Natural killer cell (primary cell): ENCODE results near the gene BNC2. TPM values are rescaled to one million over a fixed set of nuclear protein-coding genes. Genes with fewer than 3 reads are reported as not detected.

Experiments used
- ATAC-seq, 3 donors: fragments of 150-1000 bp in 2 of 3; fragments of 200-7000 bp in 1 of 3; cut with Tn5 transposase; 1 replicate in 1 of 3; 2 replicates in 2 of 3; pipeline ENCODE4 v1.10.0; 2021; ENCODE audit warnings: mild to moderate bottlenecking in 2 of 3, moderate library complexity in 2 of 3
- DNase-seq, 2 donors: peaks; one replicate each; pipeline versions ENCODE4 v3.0.0 to v3.0.0-alpha.2; 2013 to 2021; ENCODE audit warnings: mixed read lengths in 1 of 2
- H3K27ac ChIP-seq: one replicate; pipeline ENCODE4 v1.5.1; 2013; ENCODE audit warnings: mild to moderate bottlenecking, low read length
- H3K27me3 ChIP-seq: one replicate; pipeline ENCODE4 v1.6.1; 2013; ENCODE audit warnings: low read length; ENCODE audit not compliant: control insufficient read depth, insufficient read depth
- H3K36me3 ChIP-seq: one replicate; pipeline ENCODE4 v1.6.1; 2013; ENCODE audit warnings: low read length; ENCODE audit not compliant: control insufficient read depth, insufficient read depth
- H3K4me1 ChIP-seq: one replicate; pipeline ENCODE4 v1.6.1; 2013; ENCODE audit warnings: low read length; ENCODE audit not compliant: control insufficient read depth, insufficient read depth
- H3K4me3 ChIP-seq: one replicate; pipeline ENCODE4 v1.5.1; 2013; ENCODE audit warnings: low read length
- H3K9me3 ChIP-seq: one replicate; pipeline ENCODE4 v1.6.1; 2013; ENCODE audit warnings: low read length; ENCODE audit not compliant: control insufficient read depth, insufficient read depth
- H3K27ac Mint-ChIP-seq, 2 donors: one replicate each; pipeline ENCODE4 v1.8.0; 2022; ENCODE audit warnings: mild to moderate bottlenecking in 2 of 2, mixed read lengths in 2 of 2, moderate library complexity in 1 of 2
- H3K27me3 Mint-ChIP-seq, 2 donors: one replicate each; pipeline ENCODE4 v1.8.0; 2022; ENCODE audit warnings: low read depth in 2 of 2, mixed read lengths in 2 of 2
- H3K36me3 Mint-ChIP-seq: one replicate; pipeline ENCODE4 v1.8.0; 2022; ENCODE audit warnings: mixed read lengths
- H3K4me1 Mint-ChIP-seq, 2 donors: one replicate each; pipeline ENCODE4 v1.8.0; 2022; ENCODE audit warnings: mixed read lengths in 2 of 2
- H3K4me3 Mint-ChIP-seq: one replicate; pipeline ENCODE4 v1.8.0; 2022; ENCODE audit warnings: mild to moderate bottlenecking, moderate library complexity, mixed read lengths
- H3K9me3 Mint-ChIP-seq, 2 donors: one replicate each; pipeline ENCODE4 v1.8.0; 2022; ENCODE audit warnings: mixed read lengths in 2 of 2
- CTCF ChIP-seq: fragments of 200-600 bp; IDR thresholded peaks from one replicate; pipeline ENCODE4 v1.8.0; 2022; ENCODE audit warnings: antibody characterized with exemption
- WGBS: methylation state at CpG from one replicate; pipeline ENCODE4 v1.1.7; 2013; ENCODE audit warnings: missing lambda C conversion rate; ENCODE audit not compliant: insufficient coverage; 5-methylcytosine and 5-hydroxymethylcytosine counted together
- intact Hi-C: fragments of 100-400 bp; cut with micrococcal nuclease; formaldehyde crosslinking; loops from one replicate; pipeline ENCODE4 v1.14.2; 2022
- total RNA-seq, 4 donors: library from RNA; stranded (reverse); fragments of 120-200 nt in 1 of 4; gene quantifications; one replicate each; pipeline versions ENCODE4 v1.2.3 to v1.2.4, GENCODE V29; 2013 to 2022

The BNC2 gene
- total RNA-seq, result 10 to 100 TPM; 36.9 to 84.2 (median 66.5) TPM
- 15.8 TPM for total RNA-seq (2013)

- Histone ChIP-seq H3K4me1 (peaks cover 22% of the 10 kb centered on the region), H3K9me3 (no peaks in the 10 kb centered on the region), H3K4me3 (peak within 1 kb of the TSS; percentile 57), H3K27ac (peak within 1 kb of the TSS; percentile 11), H3K36me3 (no peaks in the 10 kb centered on the region), H3K27me3 (peaks cover 6% of the 10 kb centered on the region)
- Mint-ChIP-seq H3K27me3 (peaks cover 0 to 3% of the 10 kb centered on the region in 2 donors), H3K27ac (peak within 1 kb of the TSS; percentile 79 to 84), H3K9me3 (no peaks in the 10 kb centered on the region), H3K4me1 (peaks cover 25 to 33% of the 10 kb centered on the region in 2 donors), H3K36me3 (no peaks in the 10 kb centered on the region), H3K4me3 (peak within 1 kb of the TSS; percentile 99)
- ATAC-seq (peak; percentile 42 to 53 (median 50)), DNase-seq (peak in 1 of 2 donors; percentile 35)
- no peak for TF ChIP-seq CTCF
- WGBS, result 3% methylated on average over 49 of the region's 58 CpGs
- intact Hi-C loops, result loop anchor here (1.0 to 5.0 kb wide), 2 partner anchors 15 to 52 kb away; no protein-coding TSS in a partner anchor
Observed at GRCh38 chr9:16870596-16871335, at the start of gene BNC2. Gene BNC2 (minus strand): TSS chr9:16870670. CDS start chr9:16870648, 22 bp downstream.

- WGBS, result 75% methylated on average over 4 of the region's 4 CpGs
- Histone ChIP-seq H3K9me3 (no peaks in the 10 kb centered on the region), H3K4me1 (peaks cover 4% of the 10 kb centered on the region), H3K27ac (no peak overlapping the region), H3K4me3 (no peak overlapping the region), H3K36me3 (no peaks in the 10 kb centered on the region), H3K27me3 (no peaks in the 10 kb centered on the region)
- H3K27me3 Mint-ChIP-seq, result peaks cover 6 to 10% of the 10 kb centered on the region in 2 donors
- intact Hi-C loops, result no loop called here
- no peaks in the 10 kb centered on the region for H3K36me3 Mint-ChIP-seq
- no peak for DNase-seq
- TF ChIP-seq CTCF, result no peak
- H3K4me1 Mint-ChIP-seq, result peaks cover 5 to 11% of the 10 kb centered on the region in 2 donors
- H3K27ac Mint-ChIP-seq, result no peak overlapping the region
- no peak overlapping the region for H3K4me3 Mint-ChIP-seq
- H3K9me3 Mint-ChIP-seq, result no peaks in the 10 kb centered on the region
- no peak for ATAC-seq
Observed at GRCh38 chr9:16918920-16919319, 48.5 kb upstream of the BNC2 start.

- no peaks in the 10 kb centered on the region for H3K9me3 ChIP-seq
- 96% methylated on average over 6 of the region's 6 CpGs for WGBS
- no peak overlapping the region for H3K27ac ChIP-seq
- H3K4me1 Mint-ChIP-seq, result no peaks in the 10 kb centered on the region
- no peaks in the 10 kb centered on the region for H3K9me3 Mint-ChIP-seq
- no peaks in the 10 kb centered on the region for H3K4me1 ChIP-seq
- H3K36me3 Mint-ChIP-seq, result no peaks in the 10 kb centered on the region
- H3K4me3 Mint-ChIP-seq, result no peak overlapping the region
- H3K36me3 ChIP-seq, result no peaks in the 10 kb centered on the region
- H3K27me3 ChIP-seq, result no peaks in the 10 kb centered on the region
- TF ChIP-seq CTCF, result no peak
- DNase-seq (no peak), ATAC-seq (no peak)
- peaks cover 6 to 10% of the 10 kb centered on the region in 2 donors for H3K27me3 Mint-ChIP-seq
- H3K27ac Mint-ChIP-seq, result no peak overlapping the region
- intact Hi-C loops, result no loop called here
- H3K4me3 ChIP-seq, result no peak overlapping the region
Observed at GRCh38 chr9:16915126-16915831, 44.8 kb upstream of the BNC2 start.
